ENCODE data around the gene KLF5. TPM values are rescaled to one million over a fixed set of nuclear protein-coding genes. Genes with fewer than 3 reads are reported as not detected.
"Not testable (repeated sequence)": the region's sequence is repeated elsewhere in the genome, so short reads cannot be mapped to it uniquely, and the experiment has no call there.

The KLF5 gene
- polyA plus RNA-seq, 3 donors, result 1.8 to 6.5 (median 3.6) TPM

- H3K79me2 ChIP-seq (ENCODE audit: insufficient read depth, low read length), result no peaks in the 10 kb centered on the region
- H2AFZ ChIP-seq (ENCODE audit: insufficient read depth, low read depth, low read length, poor library complexity, severe bottlenecking), result no peak overlapping the region
- no peak overlapping the region for H3K27ac Mint-ChIP-seq
- H3K9ac ChIP-seq (ENCODE audit: insufficient read depth, low read length, poor library complexity, severe bottlenecking), result no peak overlapping the region
- no peak overlapping the region for H3K4me3 Mint-ChIP-seq
- H3K9me3 Mint-ChIP-seq, result peaks cover 0 to 7% (median 0%) of the 10 kb centered on the region in 7 donors
- no peaks in the 10 kb centered on the region for H3K36me3 Mint-ChIP-seq
- peaks cover 0 to 1% (median 0%) of the 10 kb centered on the region in 3 donors for H3K27me3 Mint-ChIP-seq (ENCODE audit: low read depth in 3 of 3)
- no peaks in the 10 kb centered on the region for H3K36me3 ChIP-seq (replicated peaks in 1 of 2; ENCODE audit: control insufficient read depth in 1 of 2, insufficient read depth in 2 of 2, low read length in 2 of 2)
- no peaks in the 10 kb centered on the region for H3K27me3 ChIP-seq (ENCODE audit: control insufficient read depth in 2 of 2, insufficient read depth in 2 of 2, low read length in 2 of 2)
- intact Hi-C loops (cut with micrococcal nuclease), result no loop called here
- DNase-seq, result no peak
- H3K9me3 ChIP-seq (replicated peaks in 1 of 2; ENCODE audit: control insufficient read depth in 1 of 2, insufficient read depth in 1 of 2, low read length in 2 of 2), result no peaks in the 10 kb centered on the region
- no peak overlapping the region for H3K4me3 ChIP-seq (replicated peaks in 1 of 3; ENCODE audit: low read depth in 2 of 3, low read length in 3 of 3)
- H4K20me1 ChIP-seq (ENCODE audit: insufficient read depth, low read length), result no peaks in the 10 kb centered on the region
- WGBS (ENCODE audit: insufficient coverage), result 100% methylated on average over 3 of the region's 6 CpGs
- peaks cover 6% of the 10 kb centered on the region for H3K4me1 Mint-ChIP-seq
- no peak for TF ChIP-seq CTCF (IDR thresholded peaks at IDR 0.05)
- H3K27ac ChIP-seq (ENCODE audit: low read depth in 1 of 2, low read length in 2 of 2), result no peak overlapping the region
- no peak overlapping the region for H3K4me2 ChIP-seq (replicated peaks; ENCODE audit: extremely low read depth, low read length, poor library complexity, severe bottlenecking)
- no peaks in the 10 kb centered on the region for H3K4me1 ChIP-seq (ENCODE audit: control insufficient read depth in 1 of 2, insufficient read depth in 2 of 2, low read length in 2 of 2)
Observed at GRCh38 chr13:73045031-73045430, 13.8 kb upstream of the KLF5 start.

GRCh38 chr13:73048615-73049014 is 10.2 kb upstream of the KLF5 start:
- H3K4me2 ChIP-seq (replicated peaks; ENCODE audit: extremely low read depth, low read length, poor library complexity, severe bottlenecking); H3K27ac Mint-ChIP-seq; H3K27ac ChIP-seq (ENCODE audit: low read depth in 1 of 2, low read length in 2 of 2); H4K20me1 ChIP-seq (ENCODE audit: insufficient read depth, low read length); H3K36me3 ChIP-seq (replicated peaks in 1 of 2; ENCODE audit: control insufficient read depth in 1 of 2, insufficient read depth in 2 of 2, low read length in 2 of 2); H2AFZ ChIP-seq (ENCODE audit: insufficient read depth, low read depth, low read length, poor library complexity, severe bottlenecking); H3K9ac ChIP-seq (ENCODE audit: insufficient read depth, low read length, poor library complexity, severe bottlenecking); H3K4me3 Mint-ChIP-seq; H3K27me3 Mint-ChIP-seq (ENCODE audit: low read depth in 3 of 3); H3K79me2 ChIP-seq (ENCODE audit: insufficient read depth, low read length); H3K4me3 ChIP-seq (replicated peaks in 1 of 3; ENCODE audit: low read depth in 2 of 3, low read length in 3 of 3); H3K4me1 ChIP-seq (ENCODE audit: control insufficient read depth in 1 of 2, insufficient read depth in 2 of 2, low read length in 2 of 2); intact Hi-C loops (cut with micrococcal nuclease); DNase-seq; H3K4me1 Mint-ChIP-seq; H3K27me3 ChIP-seq (ENCODE audit: control insufficient read depth in 2 of 2, insufficient read depth in 2 of 2, low read length in 2 of 2); H3K36me3 Mint-ChIP-seq; H3K9me3 ChIP-seq (replicated peaks in 1 of 2; ENCODE audit: control insufficient read depth in 1 of 2, insufficient read depth in 1 of 2, low read length in 2 of 2): not testable (repeated sequence)
- H3K9me3 Mint-ChIP-seq, result peaks cover 0 to 16% (median 2%) of the 10 kb centered on the region in 7 donors
- no CpG with 5 or more reads among the region's 2 CpGs for WGBS (ENCODE audit: insufficient coverage)
